Parathyroid adenoma (tissue), 2 donors: ENCODE results near the gene C11orf91.
"Not testable (repeated sequence)": the region's sequence is repeated elsewhere in the genome, so short reads cannot be mapped to it uniquely, and the experiment has no call there.

ENCODE experiments used
- H2AFZ ChIP-seq: fragments of 300-600 bp; sonication (generic); one replicate; pipeline ENCODE4 v1.7.0; 2017; ENCODE audit warnings: antibody characterized with exemption, mild to moderate bottlenecking
- H3K27ac ChIP-seq: fragments of 300-600 bp; sonication (generic); one replicate; pipeline ENCODE4 v1.7.0; 2017
- H3K27me3 ChIP-seq: fragments of 300-600 bp; sonication (generic); one replicate; pipeline ENCODE4 v1.7.0; 2017; ENCODE audit warnings: low read length; ENCODE audit not compliant: control insufficient read depth, insufficient read depth
- H3K36me3 ChIP-seq: fragments of 300-600 bp; sonication (generic); one replicate; pipeline ENCODE4 v1.7.0; 2017; ENCODE audit warnings: low read length; ENCODE audit not compliant: control insufficient read depth, insufficient read depth
- H3K4me1 ChIP-seq: fragments of 300-600 bp; sonication (generic); one replicate; pipeline ENCODE4 v1.7.0; 2017; ENCODE audit warnings: control low read depth
- H3K4me2 ChIP-seq: fragments of 300-600 bp; sonication (generic); one replicate; pipeline ENCODE4 v1.7.0; 2017; ENCODE audit warnings: low read length
- H3K4me3 ChIP-seq: fragments of 300-600 bp; sonication (generic); one replicate; pipeline ENCODE4 v1.7.0; 2017; ENCODE audit warnings: low read depth, low read length
- H3K79me2 ChIP-seq: fragments of 300-600 bp; sonication (generic); one replicate; pipeline ENCODE4 v1.7.0; 2017; ENCODE audit warnings: control low read depth
- H3K9ac ChIP-seq: fragments of 300-600 bp; sonication (generic); one replicate; pipeline ENCODE4 v1.7.0; 2017; ENCODE audit warnings: mild to moderate bottlenecking
- H3K9me3 ChIP-seq: fragments of 300-600 bp; sonication (generic); one replicate; pipeline ENCODE4 v1.7.0; 2017; ENCODE audit warnings: low read length; ENCODE audit not compliant: control insufficient read depth
- CTCF ChIP-seq: fragments of 300-600 bp; sonication (generic); IDR thresholded peaks from one replicate; pipeline ENCODE4 v1.7.0; 2017; ENCODE audit warnings: antibody characterized with exemption, mild to moderate bottlenecking
- donor health status: primary hyperparathyroidism.

Gene C11orf91

DNA sequence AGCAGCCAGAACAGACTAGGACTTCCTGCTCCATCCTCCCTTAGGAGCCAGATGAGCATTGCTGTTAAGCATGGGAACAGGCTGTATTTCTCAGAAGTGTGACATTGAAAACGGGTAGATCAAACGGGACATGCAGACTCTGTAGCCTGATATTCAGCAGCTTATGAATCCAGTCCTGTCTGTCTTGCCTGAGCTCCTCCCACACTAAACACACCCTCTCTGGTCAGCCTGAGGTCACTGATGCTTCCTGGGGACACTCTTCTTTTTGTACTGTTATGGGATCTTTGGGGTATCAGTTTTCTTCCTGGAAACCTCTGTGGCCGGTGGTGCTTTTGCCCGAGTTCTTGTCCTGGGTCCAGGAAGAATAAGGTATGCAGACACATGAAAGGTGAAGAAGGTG, 35.8 kb downstream of the C11orf91 start:
- Histone ChIP-seq H2AFZ (no peak overlapping the region), H3K9me3 (no peaks in the 10 kb centered on the region), H3K27me3 (no peaks in the 10 kb centered on the region), H3K79me2 (no peaks in the 10 kb centered on the region), H3K9ac (no peak overlapping the region), H3K4me1 (peaks cover 7% of the 10 kb centered on the region), H3K27ac (no peak overlapping the region), H3K36me3 (no peaks in the 10 kb centered on the region), H3K4me3 (no peak overlapping the region), H3K4me2 (no peak overlapping the region)
- TF ChIP-seq CTCF, result no peak

- Histone ChIP-seq H3K9me3 (no peaks in the 10 kb centered on the region), H3K27me3 (no peaks in the 10 kb centered on the region), H3K4me1 (peaks cover 7% of the 10 kb centered on the region), H3K4me3 (no peak overlapping the region), H2AFZ (no peak overlapping the region), H3K27ac (no peak overlapping the region), H3K79me2 (no peaks in the 10 kb centered on the region), H3K4me2 (no peak overlapping the region), H3K36me3 (no peaks in the 10 kb centered on the region), H3K9ac (no peak overlapping the region)
- no peak for TF ChIP-seq CTCF
These were observed 36.5 kb downstream of the C11orf91 start for GRCh38 chr11:33664166-33664565.

- H3K79me2 ChIP-seq, result no peaks in the 10 kb centered on the region
These were observed 37.5 kb downstream of the C11orf91 start for GRCh38 chr11:33663121-33663520.

GRCh38 chr11:33661526-33661925, 39.1 kb downstream of the C11orf91 start:
- not testable (repeated sequence) for H3K4me2 ChIP-seq, H2AFZ ChIP-seq, H3K27me3 ChIP-seq, H3K4me3 ChIP-seq, H3K9ac ChIP-seq, H3K36me3 ChIP-seq, H3K79me2 ChIP-seq, H3K4me1 ChIP-seq, H3K27ac ChIP-seq, H3K9me3 ChIP-seq

More at GRCh38 chr11:33663121-33663520, 37.5 kb downstream of the C11orf91 start:
- no peaks in the 10 kb centered on the region for H3K9me3 ChIP-seq
- H3K9ac ChIP-seq, result no peak overlapping the region
- peaks cover 2% of the 10 kb centered on the region for H3K4me1 ChIP-seq
- no peak overlapping the region for H3K27ac ChIP-seq
- no peak overlapping the region for H2AFZ ChIP-seq
- no peak overlapping the region for H3K4me3 ChIP-seq
- H3K27me3 ChIP-seq, result no peaks in the 10 kb centered on the region
- no peaks in the 10 kb centered on the region for H3K36me3 ChIP-seq
- no peak overlapping the region for H3K4me2 ChIP-seq
- TF ChIP-seq CTCF, result no peak

- H3K4me3 ChIP-seq, result no peak overlapping the region
- H3K36me3 ChIP-seq, result no peaks in the 10 kb centered on the region
- no peak overlapping the region for H3K27ac ChIP-seq
- no peaks in the 10 kb centered on the region for H3K27me3 ChIP-seq
- H3K4me1 ChIP-seq, result no peaks in the 10 kb centered on the region
- H3K9me3 ChIP-seq, result no peaks in the 10 kb centered on the region
- H3K79me2 ChIP-seq, result no peaks in the 10 kb centered on the region
- no peak overlapping the region for H2AFZ ChIP-seq
- TF ChIP-seq CTCF, result no peak
- H3K9ac ChIP-seq, result no peak overlapping the region
- H3K4me2 ChIP-seq, result no peak overlapping the region
These were observed 39.7 kb downstream of the C11orf91 start for GRCh38 chr11:33660962-33661361.
